HG02798 (cell line): ENCODE measurements around the gene APOL2.
"Not testable (repeated sequence)": the region's sequence is repeated elsewhere in the genome, so short reads cannot be mapped to it uniquely, and the experiment has no call there.

Source experiments
- ATAC-seq: cut with Tn5 transposase; IDR thresholded peaks from one replicate; pipeline ENCODE4 v1.9.1; 2021; ENCODE audit warnings: mild to moderate bottlenecking; ENCODE audit not compliant: unreplicated experiment, poor library complexity

Gene APOL2

GRCh38 chr22:36245805-36246356 lies 6.6 kb upstream of the APOL2 start:
- ATAC-seq, result no peak

GRCh38 chr22:36244522-36245391 lies 5.4 kb upstream of the APOL2 start:
- ATAC-seq, result no peak

- ATAC-seq, result no peak
Measured at GRCh38 chr22:36243986-36244385, 4.7 kb upstream of the APOL2 start.

- ATAC-seq, result no peak
Measured at GRCh38 chr22:36239150-36239400, 252 bp downstream of the APOL2 start.

- ATAC-seq, result no peak
Measured at GRCh38 chr22:36238373-36239149, 766 bp downstream of the APOL2 start.

GRCh38 chr22:36237462-36238372 lies 1.6 kb downstream of the APOL2 start:
- no peak for ATAC-seq

GRCh38 chr22:36236388-36237319 lies 2.7 kb downstream of the APOL2 start:
- no peak for ATAC-seq

GRCh38 chr22:36235585-36235984 lies 3.7 kb downstream of the APOL2 start:
- no peak for ATAC-seq

- ATAC-seq, result no peak
Measured at GRCh38 chr22:36234919-36235318, 4.4 kb downstream of the APOL2 start.

GRCh38 chr22:36234213-36234612 lies 5.1 kb downstream of the APOL2 start:
- ATAC-seq, result no peak

GRCh38 chr22:36233796-36234195 lies 5.5 kb downstream of the APOL2 start:
- no peak for ATAC-seq

- no peak for ATAC-seq
Measured at GRCh38 chr22:36232715-36233401, 6.5 kb downstream of the APOL2 start.

- ATAC-seq, result not testable (repeated sequence)
Measured at GRCh38 chr22:36231051-36231450, 8.3 kb downstream of the APOL2 start.

GRCh38 chr22:36229649-36230048 lies 9.7 kb downstream of the APOL2 start:
- not testable (repeated sequence) for ATAC-seq

GRCh38 chr22:36228944-36229343 lies 10.4 kb downstream of the APOL2 start:
- ATAC-seq, result no peak

GRCh38 chr22:36228369-36228768 lies 11.0 kb downstream of the APOL2 start:
- not testable (repeated sequence) for ATAC-seq

- ATAC-seq, result no peak
Measured at GRCh38 chr22:36227806-36228205, 11.5 kb downstream of the APOL2 start.

- no peak for ATAC-seq
Measured at GRCh38 chr22:36227396-36227795, 11.9 kb downstream of the APOL2 start.

GRCh38 chr22:36226189-36226588 lies 13.1 kb downstream of the APOL2 start:
- no peak for ATAC-seq
